Activated T-helper 17 cell treated with anti-CD3 and anti-CD28 coated beads, Interleukin-2, amount 50 U/mL, for 72 hours (primary cell): Measurements from ENCODE around the gene PPM1L. TPM values are rescaled to one million over a fixed set of nuclear protein-coding genes. Genes with fewer than 3 reads are reported as not detected.

Experiments
- ATAC-seq: fragments of 150-1000 bp; cut with Tn5 transposase; replicated peaks from 2 replicates; pipeline ENCODE4 v1.10.0; 2021; ENCODE audit warnings: mild to moderate bottlenecking, moderate library complexity
- H3K27ac Mint-ChIP-seq: one replicate; pipeline ENCODE4 v1.8.0; 2022; ENCODE audit warnings: mixed read lengths
- H3K27me3 Mint-ChIP-seq: one replicate; pipeline ENCODE4 v1.8.0; 2022; ENCODE audit warnings: mixed read lengths
- H3K36me3 Mint-ChIP-seq: one replicate; pipeline ENCODE4 v1.8.0; 2022; ENCODE audit warnings: low read depth, mild to moderate bottlenecking, mixed read lengths
- H3K4me1 Mint-ChIP-seq: one replicate; pipeline ENCODE4 v1.8.0; 2022; ENCODE audit warnings: mixed read lengths
- H3K4me3 Mint-ChIP-seq: one replicate; pipeline ENCODE4 v1.8.0; 2022; ENCODE audit warnings: mild to moderate bottlenecking, mixed read lengths
- H3K9me3 Mint-ChIP-seq: one replicate; pipeline ENCODE4 v1.8.0; 2022; ENCODE audit warnings: mixed read lengths
- total RNA-seq, 2 donors: library from RNA; stranded (reverse); gene quantifications; one replicate each; pipeline ENCODE4 v1.2.3, GENCODE V29; 2022

PPM1L gene
- total RNA-seq, 2 donors from 2014 or later, result 2.1 to 3.1 TPM

DNA sequence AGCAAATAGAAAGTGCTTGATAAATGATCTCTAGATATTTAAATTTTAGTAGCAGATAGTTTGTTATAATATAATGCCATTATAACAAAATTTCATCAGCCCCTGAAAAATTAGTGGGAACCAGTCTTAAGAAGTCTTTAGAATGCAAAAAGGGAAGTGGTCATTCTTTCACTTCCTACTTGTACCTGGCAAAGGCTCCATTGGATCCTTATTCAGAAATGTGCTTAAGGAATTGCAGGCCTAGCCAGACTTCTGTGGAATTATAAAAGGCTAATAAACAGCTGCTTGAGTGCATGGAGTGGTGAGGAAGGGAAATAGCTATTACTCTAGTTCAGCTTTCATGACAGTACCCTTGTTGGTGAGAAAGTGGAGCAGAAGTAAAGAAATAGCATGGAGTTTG, 24.2 kb downstream of the PPM1L start:
- Mint-ChIP-seq H3K36me3 (no peaks in the 10 kb centered on the region), H3K27ac (no peak overlapping the region), H3K9me3 (no peaks in the 10 kb centered on the region), H3K27me3 (no peaks in the 10 kb centered on the region), H3K4me3 (no peak overlapping the region), H3K4me1 (no peaks in the 10 kb centered on the region)
- no peak for ATAC-seq

DNA sequence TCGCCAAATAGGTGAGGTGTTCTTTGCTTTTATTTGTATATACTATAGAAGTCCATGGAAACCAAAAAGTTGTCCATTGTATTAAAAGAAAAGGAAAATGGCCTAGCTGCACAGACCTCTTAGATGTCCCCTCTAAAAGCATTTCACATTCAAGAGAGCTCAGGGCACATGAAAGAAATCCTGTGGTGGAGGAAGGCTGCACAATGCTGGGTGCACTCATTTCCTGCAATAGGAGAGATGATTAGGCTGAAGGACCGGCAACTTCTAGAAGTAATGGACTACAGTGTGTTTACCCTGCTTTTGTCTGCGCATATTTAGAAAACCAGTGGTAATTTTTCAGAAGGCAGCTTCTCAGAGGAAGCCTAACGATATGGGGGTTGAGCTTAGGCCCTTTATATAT, 25.4 kb downstream of the PPM1L start:
- ATAC-seq, result no peak
- H3K4me1 Mint-ChIP-seq, result no peaks in the 10 kb centered on the region
- H3K36me3 Mint-ChIP-seq, result no peaks in the 10 kb centered on the region
- H3K27ac Mint-ChIP-seq, result no peak overlapping the region
- no peak overlapping the region for H3K4me3 Mint-ChIP-seq
- H3K9me3 Mint-ChIP-seq, result no peaks in the 10 kb centered on the region
- no peaks in the 10 kb centered on the region for H3K27me3 Mint-ChIP-seq

GRCh38 chr3:160781863-160782262, 25.8 kb downstream of the PPM1L start:
- H3K36me3 Mint-ChIP-seq, result no peaks in the 10 kb centered on the region
- H3K4me1 Mint-ChIP-seq, result no peaks in the 10 kb centered on the region
- no peak overlapping the region for H3K27ac Mint-ChIP-seq
- no peaks in the 10 kb centered on the region for H3K9me3 Mint-ChIP-seq
- no peak overlapping the region for H3K4me3 Mint-ChIP-seq
- no peaks in the 10 kb centered on the region for H3K27me3 Mint-ChIP-seq
- no peak for ATAC-seq

DNA sequence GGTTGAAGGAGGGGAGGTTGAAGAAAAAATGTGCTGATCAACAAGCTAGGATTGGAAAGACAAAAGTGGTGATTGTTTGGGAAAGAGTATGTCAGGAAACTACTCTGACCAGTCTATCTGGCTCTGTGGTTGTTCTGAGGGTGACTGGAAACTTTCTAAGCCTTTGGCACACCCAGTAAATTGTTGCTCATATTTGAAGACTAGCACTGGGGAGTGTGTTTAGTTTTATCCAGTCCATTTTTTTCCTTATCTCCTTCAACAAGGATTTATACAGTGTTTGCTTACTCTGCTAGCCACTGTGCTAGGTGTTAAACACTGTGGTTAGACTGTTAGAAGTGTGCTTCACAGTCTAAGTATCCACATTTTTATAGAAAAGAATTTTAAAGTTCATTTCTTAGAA, 28.8 kb downstream of the PPM1L start:
- no peak for ATAC-seq
- H3K4me3 Mint-ChIP-seq, result no peak overlapping the region
- no peak overlapping the region for H3K27ac Mint-ChIP-seq
- no peaks in the 10 kb centered on the region for H3K27me3 Mint-ChIP-seq
- H3K4me1 Mint-ChIP-seq, result no peaks in the 10 kb centered on the region
- no peaks in the 10 kb centered on the region for H3K9me3 Mint-ChIP-seq
- H3K36me3 Mint-ChIP-seq, result no peaks in the 10 kb centered on the region

GRCh38 chr3:160790726-160791125, 34.7 kb downstream of the PPM1L start:
- Mint-ChIP-seq H3K27me3 (no peaks in the 10 kb centered on the region), H3K4me3 (no peak overlapping the region), H3K27ac (no peak overlapping the region), H3K4me1 (no peaks in the 10 kb centered on the region), H3K9me3 (no peaks in the 10 kb centered on the region), H3K36me3 (no peaks in the 10 kb centered on the region)
- no peak for ATAC-seq

DNA sequence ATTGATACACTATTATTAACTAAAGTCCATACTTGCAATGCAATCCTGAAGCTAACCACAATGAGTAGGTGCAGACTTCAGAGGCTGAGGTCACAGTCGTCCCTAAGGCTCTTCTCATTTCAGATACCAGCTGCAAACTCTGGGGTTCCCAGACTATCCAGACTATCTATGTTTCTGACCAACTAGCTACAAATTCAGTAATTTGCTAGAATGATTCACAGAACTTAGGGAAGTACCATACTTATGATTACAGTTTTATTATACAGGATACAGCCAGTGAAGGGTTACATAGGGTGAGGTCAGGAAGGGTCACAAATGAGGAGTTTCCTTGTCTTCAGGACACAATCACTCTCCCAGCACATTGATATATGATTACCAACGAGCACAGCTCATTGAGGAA, 36.5 kb downstream of the PPM1L start:
- ATAC-seq, result no peak
- no peaks in the 10 kb centered on the region for H3K36me3 Mint-ChIP-seq
- peaks cover 4% of the 10 kb centered on the region for H3K4me1 Mint-ChIP-seq
- no peaks in the 10 kb centered on the region for H3K27me3 Mint-ChIP-seq
- no peaks in the 10 kb centered on the region for H3K9me3 Mint-ChIP-seq
- H3K4me3 Mint-ChIP-seq, result no peak overlapping the region
- no peak overlapping the region for H3K27ac Mint-ChIP-seq

- H3K9me3 Mint-ChIP-seq, result no peaks in the 10 kb centered on the region
- no peaks in the 10 kb centered on the region for H3K36me3 Mint-ChIP-seq
- ATAC-seq, result no peak
- peaks cover 5% of the 10 kb centered on the region for H3K4me1 Mint-ChIP-seq
- H3K27ac Mint-ChIP-seq, result no peak overlapping the region
- H3K4me3 Mint-ChIP-seq, result no peak overlapping the region
- no peaks in the 10 kb centered on the region for H3K27me3 Mint-ChIP-seq
Measured at GRCh38 chr3:160793722-160794252, 37.8 kb downstream of the PPM1L start.

- Mint-ChIP-seq H3K9me3 (no peaks in the 10 kb centered on the region), H3K27me3 (no peaks in the 10 kb centered on the region), H3K36me3 (no peaks in the 10 kb centered on the region), H3K4me3 (no peak overlapping the region), H3K4me1 (peaks cover 5% of the 10 kb centered on the region), H3K27ac (no peak overlapping the region)
- ATAC-seq, result no peak
Measured at GRCh38 chr3:160796089-160796812, 40.2 kb downstream of the PPM1L start.

GRCh38 chr3:160796813-160797164, 40.8 kb downstream of the PPM1L start:
- Mint-ChIP-seq H3K36me3 (no peaks in the 10 kb centered on the region), H3K4me1 (peaks cover 5% of the 10 kb centered on the region), H3K27ac (no peak overlapping the region), H3K4me3 (no peak overlapping the region), H3K9me3 (no peaks in the 10 kb centered on the region), H3K27me3 (no peaks in the 10 kb centered on the region)
- no peak for ATAC-seq

GRCh38 chr3:160797356-160797755, 41.3 kb downstream of the PPM1L start:
- no peak for ATAC-seq

GRCh38 chr3:160801386-160802118, 45.5 kb downstream of the PPM1L start:
- Mint-ChIP-seq H3K4me1 (peaks cover 10% of the 10 kb centered on the region), H3K27ac (peak overlapping the region; percentile 36)

More at GRCh38 chr3:160797356-160797755, 41.3 kb downstream of the PPM1L start:
- Mint-ChIP-seq H3K27ac (no peak overlapping the region), H3K4me3 (no peak overlapping the region), H3K9me3 (no peaks in the 10 kb centered on the region), H3K27me3 (no peaks in the 10 kb centered on the region), H3K4me1 (peaks cover 10% of the 10 kb centered on the region), H3K36me3 (no peaks in the 10 kb centered on the region)

DNA sequence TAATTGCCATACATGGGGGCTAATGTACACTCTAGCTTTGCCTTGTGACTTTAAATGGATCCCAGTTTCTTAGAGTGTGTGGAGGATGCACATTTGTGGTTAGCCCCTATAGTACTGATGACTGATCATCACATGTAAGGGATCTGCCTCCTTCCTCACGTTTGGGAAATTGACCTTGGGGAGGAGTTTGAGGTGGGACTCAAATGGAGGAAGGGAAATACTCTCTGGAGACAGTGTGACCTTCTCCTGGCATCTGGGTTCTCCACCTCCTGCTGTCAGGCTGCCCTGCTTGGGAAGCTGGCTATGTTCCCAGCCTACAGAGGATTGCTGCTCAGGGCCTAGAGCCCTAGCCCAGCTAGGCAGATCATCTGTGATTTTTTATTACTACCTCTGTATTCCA, 48.7 kb downstream of the PPM1L start:
- no peaks in the 10 kb centered on the region for H3K9me3 Mint-ChIP-seq
- no peak overlapping the region for H3K27ac Mint-ChIP-seq
- H3K4me1 Mint-ChIP-seq, result peaks cover 5% of the 10 kb centered on the region
- H3K36me3 Mint-ChIP-seq, result no peaks in the 10 kb centered on the region
- H3K4me3 Mint-ChIP-seq, result no peak overlapping the region
- H3K27me3 Mint-ChIP-seq, result no peaks in the 10 kb centered on the region
- no peak for ATAC-seq

More at GRCh38 chr3:160801386-160802118, 45.5 kb downstream of the PPM1L start:
- ATAC-seq, result peak; percentile 91
- no peaks in the 10 kb centered on the region for H3K9me3 Mint-ChIP-seq
- no peaks in the 10 kb centered on the region for H3K36me3 Mint-ChIP-seq
- H3K27me3 Mint-ChIP-seq, result no peaks in the 10 kb centered on the region
- peak overlapping the region; percentile 18 for H3K4me3 Mint-ChIP-seq

GRCh38 chr3:160806094-160806493, 50.1 kb downstream of the PPM1L start:
- Mint-ChIP-seq H3K36me3 (no peaks in the 10 kb centered on the region), H3K9me3 (no peaks in the 10 kb centered on the region), H3K4me1 (peaks cover 5% of the 10 kb centered on the region), H3K27ac (no peak overlapping the region), H3K4me3 (no peak overlapping the region), H3K27me3 (no peaks in the 10 kb centered on the region)
- no peak for ATAC-seq

GRCh38 chr3:160806686-160807085, 50.7 kb downstream of the PPM1L start:
- H3K27ac Mint-ChIP-seq, result no peak overlapping the region
- H3K4me1 Mint-ChIP-seq, result peaks cover 5% of the 10 kb centered on the region
- H3K36me3 Mint-ChIP-seq, result no peaks in the 10 kb centered on the region
- no peaks in the 10 kb centered on the region for H3K27me3 Mint-ChIP-seq
- no peak overlapping the region for H3K4me3 Mint-ChIP-seq
- no peak for ATAC-seq
- H3K9me3 Mint-ChIP-seq, result no peaks in the 10 kb centered on the region

GRCh38 chr3:160808838-160809237, 52.8 kb downstream of the PPM1L start:
- no peaks in the 10 kb centered on the region for H3K9me3 Mint-ChIP-seq
- peaks cover 5% of the 10 kb centered on the region for H3K27me3 Mint-ChIP-seq
- no peak overlapping the region for H3K4me3 Mint-ChIP-seq
- no peak for ATAC-seq
- no peaks in the 10 kb centered on the region for H3K4me1 Mint-ChIP-seq
- no peak overlapping the region for H3K27ac Mint-ChIP-seq
- no peaks in the 10 kb centered on the region for H3K36me3 Mint-ChIP-seq
